Measurements from ENCODE around the gene MND1. TPM values are rescaled to one million over a fixed set of nuclear protein-coding genes. Genes with fewer than 3 reads are reported as not detected.

Gene MND1
- 1 to 10 TPM in 4 of 6 donors, not detected in 2; 1.2 to 3.2 (median 1.3) TPM for total RNA-seq

GRCh38 chr4:153344131-153345011 lies at the start of gene MND1:
MND1 (plus strand) TSS chr4:153344688; CDS start chr4:153344738, 50 bp downstream.
- WGBS, 2 donors, result 1 to 2% methylated on average over 25 to 34 of the region's 86 CpGs
- Histone ChIP-seq H3K4me3 (peak within 1 kb of the TSS; percentile 60 to 96 (median 71)), H3K9me3 (no peaks in the 10 kb centered on the region), H3K36me3 (no peaks in the 10 kb centered on the region), H3K27me3 (no peaks in the 10 kb centered on the region), H3K27ac (peak within 1 kb of the TSS in 1 of 4 donors; percentile 50), H3K4me1 (peaks cover 12 to 27% (median 16%) of the 10 kb centered on the region in 4 donors)
- TF ChIP-seq POLR2A (IDR thresholded peaks at IDR 0.05), result no peak
- TF ChIP-seq CTCF (IDR thresholded peaks at IDR 0.05), result peak; percentile 73 to 97 (median 89)
- DNase-seq (peak; percentile 84 to 98), ATAC-seq (ENCODE audit: low FRiP score in 2 of 2) (peak; percentile 93 to 98)

GRCh38 chr4:153295131-153295755 lies 49.2 kb upstream of the MND1 start:
- Histone ChIP-seq H3K4me1 (peaks cover 0 to 12% (median 6%) of the 10 kb centered on the region in 4 donors), H3K27ac (no peak overlapping the region), H3K4me3 (no peak overlapping the region), H3K27me3 (no peaks in the 10 kb centered on the region), H3K36me3 (peaks cover 0 to 19% (median 0%) of the 10 kb centered on the region in 4 donors), H3K9me3 (peaks cover 0 to 5% (median 2%) of the 10 kb centered on the region in 4 donors)
- 90 to 91% methylated on average over 38 to 40 of the region's 40 CpGs for WGBS, 2 donors
- ATAC-seq (ENCODE audit: low FRiP score in 2 of 2) (no peak), DNase-seq (peak in 1 of 2 donors; percentile 55)
- TF ChIP-seq POLR2AphosphoS5 (IDR thresholded peaks at IDR 0.05), result no peak
- no peak for TF ChIP-seq CTCF (IDR thresholded peaks at IDR 0.05)
- TF ChIP-seq EP300 (IDR thresholded peaks at IDR 0.05), result no peak
- no peak for TF ChIP-seq POLR2A (IDR thresholded peaks at IDR 0.05)

- Histone ChIP-seq H3K36me3 (peaks cover 0 to 23% (median 0%) of the 10 kb centered on the region in 4 donors), H3K4me3 (no peak overlapping the region), H3K27ac (no peak overlapping the region), H3K4me1 (peaks cover 0 to 12% (median 6%) of the 10 kb centered on the region in 4 donors), H3K9me3 (peaks cover 0 to 6% (median 3%) of the 10 kb centered on the region in 4 donors), H3K27me3 (no peaks in the 10 kb centered on the region)
- no peak for DNase-seq
- peak; percentile 36 to 58 for ATAC-seq (ENCODE audit: low FRiP score in 2 of 2)
- TF ChIP-seq EP300 (IDR thresholded peaks at IDR 0.05), result no peak
- no peak for TF ChIP-seq POLR2AphosphoS5 (IDR thresholded peaks at IDR 0.05)
- TF ChIP-seq POLR2A (IDR thresholded peaks at IDR 0.05), result no peak
- 64 to 70% methylated on average over 11 of the region's 11 CpGs for WGBS, 2 donors
These were observed 48.3 kb upstream of the MND1 start for GRCh38 chr4:153296040-153296823.

DNA sequence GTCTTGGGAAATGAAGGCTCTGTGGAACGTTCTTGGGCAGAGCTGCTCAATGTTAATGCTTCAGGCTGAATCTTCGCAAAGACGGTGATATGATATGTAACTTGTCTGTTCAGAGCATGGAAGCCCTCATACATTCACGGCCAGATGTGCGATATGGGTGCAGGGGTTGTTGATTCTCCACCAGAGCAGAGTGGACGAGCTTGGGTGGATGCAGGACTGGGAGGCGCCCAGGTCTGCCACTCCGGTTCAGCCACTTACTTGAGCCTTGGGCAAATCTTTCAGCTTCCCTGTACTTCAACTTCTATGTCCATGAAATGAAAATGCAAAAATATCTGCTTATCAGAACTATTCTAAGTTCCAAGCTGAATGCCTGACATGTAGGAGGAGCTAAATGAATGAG lies 47.4 kb upstream of the MND1 start:
- WGBS, 2 donors, result 71 to 86% methylated on average over 8 of the region's 8 CpGs
- Histone ChIP-seq H3K4me1 (peaks cover 0 to 12% (median 6%) of the 10 kb centered on the region in 4 donors), H3K9me3 (peaks cover 0 to 6% (median 3%) of the 10 kb centered on the region in 4 donors), H3K4me3 (no peak overlapping the region), H3K27me3 (no peaks in the 10 kb centered on the region), H3K36me3 (peaks cover 0 to 23% (median 0%) of the 10 kb centered on the region in 4 donors), H3K27ac (no peak overlapping the region)
- peak; percentile 16 to 32 for DNase-seq
- no peak for ATAC-seq (ENCODE audit: low FRiP score in 2 of 2)
- TF ChIP-seq EP300 (IDR thresholded peaks at IDR 0.05), result no peak
- no peak for TF ChIP-seq POLR2AphosphoS5 (IDR thresholded peaks at IDR 0.05)
- TF ChIP-seq POLR2A (IDR thresholded peaks at IDR 0.05), result no peak
- no peak for TF ChIP-seq CTCF (IDR thresholded peaks at IDR 0.05)
